CD14-positive monocyte (primary cell): ENCODE data around the gene EXOC8. TPM values are rescaled to one million over a fixed set of nuclear protein-coding genes. Genes with fewer than 3 reads are reported as not detected.
"Not testable (repeated sequence)": the region's sequence is repeated elsewhere in the genome, so short reads cannot be mapped to it uniquely, and the experiment has no call there.

ENCODE experiments used
- DNase-seq, 3 donors: peaks; one replicate each; pipeline ENCODE4 v3.0.0-alpha.2; 2011 to 2022
- H2AFZ ChIP-seq: 2 replicates; pipeline ENCODE4 v1.6.0; 2012; ENCODE audit warnings: mild to moderate bottlenecking, low read depth, low read length, inconsistent platforms; ENCODE audit not compliant: insufficient read depth, poor library complexity, severe bottlenecking
- H3K27ac ChIP-seq, 2 donors: 1 replicate in 1 of 2; 2 replicates in 1 of 2; pipeline ENCODE4 v1.5.1; 2012 to 2013; ENCODE audit warnings: low read length in 2 of 2, control low read depth in 1 of 2, inconsistent platforms in 1 of 2, low read depth in 1 of 2, mild to moderate bottlenecking in 1 of 2
- H3K27me3 ChIP-seq, 2 donors: one replicate each; pipeline versions ENCODE4 v1.6.0 to v1.6.1; 2011 to 2013; ENCODE audit warnings: low read length in 2 of 2; ENCODE audit not compliant: control insufficient read depth in 2 of 2, insufficient read depth in 2 of 2
- H3K36me3 ChIP-seq, 2 donors: replicated peaks in 1 of 2; 1 replicate in 1 of 2; 2 replicates in 1 of 2; pipeline versions ENCODE4 v1.5.1 to v1.6.1; 2012 to 2013; ENCODE audit warnings: low read length in 2 of 2, control low read depth in 1 of 2, inconsistent platforms in 1 of 2, mild to moderate bottlenecking in 1 of 2; ENCODE audit not compliant: insufficient read depth in 2 of 2, control insufficient read depth in 1 of 2
- H3K4me1 ChIP-seq, 2 donors: 1 replicate in 1 of 2; 2 replicates in 1 of 2; pipeline versions ENCODE4 v1.5.1 to v1.6.1; 2012 to 2013; ENCODE audit warnings: low read length in 2 of 2, control low read depth in 1 of 2, inconsistent platforms in 1 of 2, mild to moderate bottlenecking in 1 of 2, moderate library complexity in 1 of 2; ENCODE audit not compliant: insufficient read depth in 2 of 2, control insufficient read depth in 1 of 2
- H3K4me2 ChIP-seq: replicated peaks from 2 replicates; pipeline ENCODE3; 2012; ENCODE audit warnings: low read length, moderate library complexity, mild to moderate bottlenecking; ENCODE audit not compliant: poor library complexity, severe bottlenecking; ENCODE audit errors: extremely low read depth
- H3K4me3 ChIP-seq, 3 experiments: fragments of 200-600 bp in 1 of 3; sonication (generic) in 1 of 3; replicated peaks in 1 of 3; 1 replicate in 2 of 3; 2 replicates in 1 of 3; pipeline ENCODE4 v1.5.1; 2011 to 2013; ENCODE audit warnings: low read length in 3 of 3, mild to moderate bottlenecking in 3 of 3, control low read depth in 2 of 3, low read depth in 2 of 3, inconsistent platforms in 1 of 3, moderate library complexity in 1 of 3
- H3K79me2 ChIP-seq: 2 replicates; pipeline ENCODE4 v1.6.0; 2012; ENCODE audit warnings: mild to moderate bottlenecking, control low read depth, inconsistent platforms, low read length, moderate library complexity; ENCODE audit not compliant: insufficient read depth
- H3K9ac ChIP-seq: 2 replicates; pipeline ENCODE4 v1.6.0; 2017; ENCODE audit warnings: low read length, mild to moderate bottlenecking; ENCODE audit not compliant: insufficient read depth, poor library complexity, severe bottlenecking
- H3K9me3 ChIP-seq, 2 donors: replicated peaks in 1 of 2; 1 replicate in 1 of 2; 2 replicates in 1 of 2; pipeline versions ENCODE4 v1.5.1 to v1.6.1; 2012 to 2013; ENCODE audit warnings: low read length in 2 of 2, control low read depth in 1 of 2; ENCODE audit not compliant: control insufficient read depth in 1 of 2, insufficient read depth in 1 of 2
- H4K20me1 ChIP-seq: 2 replicates; pipeline ENCODE4 v1.6.0; 2012; ENCODE audit warnings: mild to moderate bottlenecking, low read length, control low read depth, moderate library complexity; ENCODE audit not compliant: insufficient read depth
- H3K27ac Mint-ChIP-seq, 7 donors: one replicate each; pipeline ENCODE4 v1.8.0; 2020; ENCODE audit warnings: mild to moderate bottlenecking in 7 of 7, mixed read lengths in 7 of 7, moderate library complexity in 6 of 7, inconsistent platforms in 2 of 7
- H3K27me3 Mint-ChIP-seq, 3 donors: one replicate each; pipeline ENCODE4 v1.8.0; 2021 to 2022; ENCODE audit warnings: low read depth in 3 of 3, mild to moderate bottlenecking in 3 of 3, mixed read lengths in 3 of 3, moderate library complexity in 3 of 3, inconsistent platforms in 1 of 3
- H3K36me3 Mint-ChIP-seq, 2 donors: one replicate each; pipeline ENCODE4 v1.8.0; 2020; ENCODE audit warnings: mixed read lengths in 2 of 2, inconsistent platforms in 1 of 2, mild to moderate bottlenecking in 1 of 2
- H3K4me1 Mint-ChIP-seq: one replicate; pipeline ENCODE4 v1.8.0; 2020; ENCODE audit warnings: mild to moderate bottlenecking, mixed read lengths
- H3K4me3 Mint-ChIP-seq, 2 donors: one replicate each; pipeline ENCODE4 v1.8.0; 2020; ENCODE audit warnings: mild to moderate bottlenecking in 2 of 2, mixed read lengths in 2 of 2, moderate library complexity in 1 of 2
- H3K9me3 Mint-ChIP-seq, 7 donors: one replicate each; pipeline ENCODE4 v1.8.0; 2020 to 2022; ENCODE audit warnings: mixed read lengths in 7 of 7, mild to moderate bottlenecking in 6 of 7, moderate library complexity in 6 of 7, inconsistent platforms in 2 of 7
- WGBS: methylation state at CpG from one replicate; pipeline ENCODE4 v1.1.5; 2013; ENCODE audit warnings: missing lambda C conversion rate; ENCODE audit not compliant: insufficient coverage; 5-methylcytosine and 5-hydroxymethylcytosine counted together
- intact Hi-C, 2 donors: fragments of 100-400 bp; cut with micrococcal nuclease; formaldehyde crosslinking; loops; one replicate each; pipeline versions ENCODE4 v1.15.0 to v1.15.1; 2023
- polyA plus RNA-seq, 3 donors: library from polyadenylated mRNA; depleted of rRNA in 1 of 3; unstranded in 2 of 3; stranded (reverse) in 1 of 3; fragments of 300-500 nt in 2 of 3; fragments of >200 nt in 1 of 3; fragmentation: Illumina TruSeq in 2 of 3; gene quantifications; 1 replicate in 2 of 3; 2 replicates in 1 of 3; pipeline ENCODE4 v1.2.3, GENCODE V29; 2012 to 2021
- TF ChIP-seq, protein P1 (sequence below): fragments of 200-600 bp; IDR thresholded peaks from one replicate; pipeline ENCODE4 v1.8.0; 2022; ENCODE audit warnings: antibody characterized with exemption, mild to moderate bottlenecking

Gene EXOC8
- polyA plus RNA-seq, 3 donors = 2.8 to 7.8 (median 3.1) TPM

DNA sequence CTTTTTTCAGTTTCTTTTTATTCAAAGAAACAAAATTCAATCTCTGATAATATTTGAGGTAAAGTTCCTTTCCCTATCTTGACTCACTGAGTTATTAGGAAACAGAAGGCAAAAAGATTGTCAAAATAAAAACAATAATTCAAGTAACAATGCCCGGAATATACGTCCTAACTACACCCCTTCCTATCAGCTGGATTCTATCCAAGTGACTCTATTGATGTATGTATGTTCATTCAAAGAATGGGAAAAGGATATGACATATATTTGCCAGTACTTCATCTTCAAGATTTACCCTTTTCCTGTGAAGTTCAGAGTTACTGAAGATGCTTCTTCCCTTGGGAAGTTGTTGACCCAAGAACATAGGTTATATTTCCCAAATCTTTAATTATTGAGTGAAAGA lies 14.2 kb upstream of the EXOC8 start:
- no peak overlapping the region for H2AFZ ChIP-seq
- no peak overlapping the region for H3K4me3 Mint-ChIP-seq
- peaks cover 65 to 68% of the 10 kb centered on the region in 2 donors for H3K36me3 ChIP-seq
- H3K4me1 ChIP-seq = no peaks in the 10 kb centered on the region
- no peaks in the 10 kb centered on the region for H4K20me1 ChIP-seq
- H3K27ac Mint-ChIP-seq = no peak overlapping the region
- WGBS = no CpG with 5 or more reads among the region's 2 CpGs
- no peak overlapping the region for H3K4me3 ChIP-seq
- H3K27ac ChIP-seq = no peak overlapping the region
- peaks cover 63 to 65% of the 10 kb centered on the region in 2 donors for H3K36me3 Mint-ChIP-seq
- TF ChIP-seq, protein P1, sequence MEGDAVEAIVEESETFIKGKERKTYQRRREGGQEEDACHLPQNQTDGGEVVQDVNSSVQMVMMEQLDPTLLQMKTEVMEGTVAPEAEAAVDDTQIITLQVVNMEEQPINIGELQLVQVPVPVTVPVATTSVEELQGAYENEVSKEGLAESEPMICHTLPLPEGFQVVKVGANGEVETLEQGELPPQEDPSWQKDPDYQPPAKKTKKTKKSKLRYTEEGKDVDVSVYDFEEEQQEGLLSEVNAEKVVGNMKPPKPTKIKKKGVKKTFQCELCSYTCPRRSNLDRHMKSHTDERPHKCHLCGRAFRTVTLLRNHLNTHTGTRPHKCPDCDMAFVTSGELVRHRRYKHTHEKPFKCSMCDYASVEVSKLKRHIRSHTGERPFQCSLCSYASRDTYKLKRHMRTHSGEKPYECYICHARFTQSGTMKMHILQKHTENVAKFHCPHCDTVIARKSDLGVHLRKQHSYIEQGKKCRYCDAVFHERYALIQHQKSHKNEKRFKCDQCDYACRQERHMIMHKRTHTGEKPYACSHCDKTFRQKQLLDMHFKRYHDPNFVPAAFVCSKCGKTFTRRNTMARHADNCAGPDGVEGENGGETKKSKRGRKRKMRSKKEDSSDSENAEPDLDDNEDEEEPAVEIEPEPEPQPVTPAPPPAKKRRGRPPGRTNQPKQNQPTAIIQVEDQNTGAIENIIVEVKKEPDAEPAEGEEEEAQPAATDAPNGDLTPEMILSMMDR = no peak
- no peak overlapping the region for H3K9ac ChIP-seq
- H3K27me3 Mint-ChIP-seq = peaks cover 0 to 1% (median 0%) of the 10 kb centered on the region in 3 donors
- no peaks in the 10 kb centered on the region for H3K79me2 ChIP-seq
- H3K4me1 Mint-ChIP-seq = no peaks in the 10 kb centered on the region
- no peaks in the 10 kb centered on the region for H3K9me3 Mint-ChIP-seq
- DNase-seq = no peak
- intact Hi-C loops = no loop called here
- no peaks in the 10 kb centered on the region for H3K27me3 ChIP-seq
- H3K4me2 ChIP-seq = no peak overlapping the region
- no peaks in the 10 kb centered on the region for H3K9me3 ChIP-seq

DNA sequence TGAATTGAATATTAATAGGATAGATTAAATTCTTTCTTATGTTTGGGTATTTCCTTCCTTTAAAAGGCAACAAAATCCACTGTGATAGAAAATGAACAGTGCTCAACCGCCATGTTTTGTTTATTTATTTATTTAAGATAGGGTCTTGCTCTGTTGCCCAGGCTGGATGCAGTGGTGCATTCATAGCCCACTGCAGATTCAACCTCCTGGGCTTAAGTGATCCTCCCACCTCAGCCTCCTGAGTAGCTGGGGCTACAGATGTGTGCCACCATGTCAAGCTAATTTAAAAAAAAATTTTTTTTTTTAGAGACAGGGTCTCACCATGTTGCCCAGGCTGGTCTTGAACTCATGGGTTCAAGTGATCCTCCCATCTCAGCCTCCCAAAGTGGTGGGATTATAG lies 11.2 kb upstream of the EXOC8 start:
- H3K79me2 ChIP-seq = peaks cover 11% of the 10 kb centered on the region
- H4K20me1 ChIP-seq, H3K4me3 Mint-ChIP-seq, H3K4me1 ChIP-seq, H3K9me3 Mint-ChIP-seq, H3K27me3 ChIP-seq, H3K9ac ChIP-seq, H3K4me1 Mint-ChIP-seq, H3K9me3 ChIP-seq, H3K27ac ChIP-seq, DNase-seq, H3K4me3 ChIP-seq, intact Hi-C loops, H3K27ac Mint-ChIP-seq, H3K4me2 ChIP-seq, H3K27me3 Mint-ChIP-seq, H2AFZ ChIP-seq: not testable (repeated sequence)
- peaks cover 65 to 94% of the 10 kb centered on the region in 2 donors for H3K36me3 ChIP-seq
- no CpG with 5 or more reads among the region's 1 CpG for WGBS
- peaks cover 73 to 86% of the 10 kb centered on the region in 2 donors for H3K36me3 Mint-ChIP-seq
